HEK293 (cell line): ENCODE results near the gene C1orf52.

ENCODE experiments used
- CTCF ChIA-PET: fragments of 350-600 bp; formaldehyde crosslinking; extraction: SDS; loops from one replicate; lab custom pipeline; 2021; ENCODE audit warnings: antibody characterized with exemption; lab: Yijun Ruan, JAX
- POLR2A ChIA-PET: fragments of 300-600 bp; formaldehyde crosslinking; extraction: SDS; loops from one replicate; lab custom pipeline; 2020; ENCODE audit warnings: antibody characterized with exemption, inconsistent platforms; lab: Yijun Ruan, JAX
- H3K27ac ChIP-seq: fragments of 200-500 bp; sonication (Bioruptor generic); 2 replicates; pipeline ENCODE4 v1.5.1; 2014; ENCODE audit warnings: low read depth, low read length, control low read depth, inconsistent platforms; ENCODE audit errors: extremely low read depth
- H3K36me3 ChIP-seq, 2 experiments: fragments of 200-500 bp in 1 of 2; sonication (Bioruptor generic) in 1 of 2; 1 replicate in 1 of 2; 2 replicates in 1 of 2; pipeline ENCODE4 v1.5.1; 2014 to 2017; ENCODE audit warnings: inconsistent platforms in 2 of 2, low read length in 2 of 2; ENCODE audit not compliant: control insufficient read depth in 2 of 2, insufficient read depth in 1 of 2
- H3K4me1 ChIP-seq: fragments of 200-500 bp; sonication (Bioruptor generic); 2 replicates; pipeline ENCODE4 v1.5.1; 2014; ENCODE audit warnings: mild to moderate bottlenecking, low read length, inconsistent platforms; ENCODE audit not compliant: control insufficient read depth, insufficient read depth
- H3K4me3 ChIP-seq: 2 replicates; pipeline ENCODE4 v1.5.1; 2011; ENCODE audit warnings: low read depth, mild to moderate bottlenecking, control low read depth, low read length, moderate library complexity
- H3K9me3 ChIP-seq: fragments of 200-500 bp; sonication (Bioruptor generic); 2 replicates; pipeline ENCODE4 v1.5.1; 2014; ENCODE audit warnings: low read depth, low read length, inconsistent platforms; ENCODE audit not compliant: control insufficient read depth, insufficient read depth
- PRDM1 ChIP-seq: fragments of 450-650 bp; formaldehyde crosslinking; IDR thresholded peaks from 2 replicates; pipeline ENCODE4; 2016; ENCODE audit warnings: missing biosample characterization, missing genetic modification characterization
- PRDM6 ChIP-seq: fragments of 450-650 bp; formaldehyde crosslinking; IDR thresholded peaks from 2 replicates; pipeline ENCODE4 v1.5.1; 2017; ENCODE audit warnings: missing biosample characterization, missing genetic modification characterization
- SCRT1 ChIP-seq: fragments of 450-650 bp; formaldehyde crosslinking; IDR thresholded peaks from 2 replicates; pipeline ENCODE4 v1.5.1; 2016; ENCODE audit warnings: missing biosample characterization, missing genetic modification characterization, borderline replicate concordance
- SCRT2 ChIP-seq: fragments of 450-650 bp; formaldehyde crosslinking; IDR thresholded peaks from 2 replicates; pipeline ENCODE4 v1.5.1; 2016; ENCODE audit warnings: missing biosample characterization, missing genetic modification characterization
- TRIM28 ChIP-seq: IDR thresholded peaks from 2 replicates; pipeline ENCODE4 v1.6.1; 2011; ENCODE audit warnings: low read length, control low read depth, borderline replicate concordance
- ZNF146 ChIP-seq: fragments of 450-650 bp; formaldehyde crosslinking; IDR thresholded peaks from 2 replicates; pipeline ENCODE4 v1.5.1; 2016; ENCODE audit warnings: missing biosample characterization, missing genetic modification characterization
- ZNF350 ChIP-seq: fragments of 450-650 bp; formaldehyde crosslinking; IDR thresholded peaks from 2 replicates; pipeline ENCODE4 v1.5.0; 2017; ENCODE audit warnings: missing biosample characterization, mild to moderate bottlenecking, missing genetic modification characterization
- ZNF416 ChIP-seq: fragments of 450-650 bp; formaldehyde crosslinking; IDR thresholded peaks from 2 replicates; pipeline ENCODE4 v1.5.1; 2016; ENCODE audit warnings: missing biosample characterization, missing genetic modification characterization
- ZNF530 ChIP-seq: fragments of 450-650 bp; formaldehyde crosslinking; IDR thresholded peaks from 2 replicates; pipeline ENCODE4 v1.5.1; 2016; ENCODE audit warnings: low read depth, missing biosample characterization, missing genetic modification characterization
- ZNF548 ChIP-seq: fragments of 450-650 bp; formaldehyde crosslinking; IDR thresholded peaks from 2 replicates; pipeline ENCODE4 v1.5.1; 2016; ENCODE audit warnings: missing biosample characterization, missing genetic modification characterization
- ZNF571 ChIP-seq: fragments of 450-650 bp; formaldehyde crosslinking; IDR thresholded peaks from 2 replicates; pipeline ENCODE4 v1.5.0; 2017; ENCODE audit warnings: missing biosample characterization, missing genetic modification characterization
- ZNF629 ChIP-seq: fragments of 450-650 bp; formaldehyde crosslinking; IDR thresholded peaks from 2 replicates; pipeline ENCODE4 v1.5.1; 2017; ENCODE audit warnings: missing biosample characterization, missing genetic modification characterization
- ZNF707 ChIP-seq: fragments of 450-650 bp; formaldehyde crosslinking; IDR thresholded peaks from 2 replicates; pipeline ENCODE4 v1.5.1; 2016; ENCODE audit warnings: missing biosample characterization, missing genetic modification characterization
- TF ChIP-seq, protein P1 (sequence below): fragments of 450-650 bp; formaldehyde crosslinking; IDR thresholded peaks from 2 replicates; pipeline ENCODE4 v1.5.1; 2016; ENCODE audit warnings: missing biosample characterization, missing genetic modification characterization
- TF ChIP-seq, protein P2 (sequence below): fragments of 450-650 bp; formaldehyde crosslinking; IDR thresholded peaks from 2 replicates; pipeline ENCODE4 v1.5.1; 2016; ENCODE audit warnings: missing biosample characterization, missing genetic modification characterization

C1orf52 gene

GRCh38 chr1:85223334-85223733, 36.1 kb downstream of the C1orf52 start:
- Histone ChIP-seq H3K4me1 (peaks cover 14% of the 10 kb centered on the region), H3K27ac (no peak overlapping the region), H3K9me3 (no peaks in the 10 kb centered on the region), H3K4me3 (no peak overlapping the region), H3K36me3 (no peaks in the 10 kb centered on the region)
- ChIA-PET CTCF (interaction anchor here (1.0 to 1.7 kb wide), 3 partner anchors 12 to 33 kb away, joined by 3 to 7 read pairs (median 3); no protein-coding TSS in a partner anchor), POLR2A (no interaction called here)
- TF ChIP-seq PRDM1 = 0 out of 2 replicates have a peak, but pooled peaks have one; percentile 25
- TF ChIP-seq ZNF146 (tag by site-specific recombination) = 0 out of 2 replicates have a peak, but pooled peaks have one; percentile 18
- TF ChIP-seq ZNF629 (tag by site-specific recombination) = no peak
- no peak for TF ChIP-seq TRIM28

DNA sequence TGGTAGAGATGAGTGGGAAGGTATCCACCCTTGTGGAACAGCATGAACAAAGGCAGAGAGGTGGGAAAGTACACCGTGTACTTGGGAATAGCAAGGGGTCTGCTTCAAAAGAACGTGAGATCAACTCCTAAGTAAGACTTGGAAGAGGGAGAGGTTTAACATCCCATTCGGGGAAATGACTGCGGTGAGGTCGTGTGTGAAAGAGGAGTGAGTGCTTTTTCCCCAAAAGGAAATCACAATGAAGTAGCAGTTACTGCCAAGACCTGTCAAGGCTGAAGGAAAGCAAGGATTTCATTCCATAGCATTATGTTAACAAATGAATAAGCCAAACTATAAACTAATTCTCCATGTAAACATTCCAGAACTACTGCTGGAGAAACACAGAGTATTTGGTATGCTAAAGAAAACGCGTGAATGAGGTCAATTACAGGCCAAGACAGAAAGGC, 38.7 kb downstream of the C1orf52 start:
- Histone ChIP-seq H3K9me3 (no peaks in the 10 kb centered on the region), H3K36me3 (no peaks in the 10 kb centered on the region), H3K4me1 (peaks cover 14% of the 10 kb centered on the region), H3K4me3 (no peak overlapping the region), H3K27ac (no peak overlapping the region)
- POLR2A ChIA-PET = no interaction called here
- CTCF ChIA-PET = interaction anchor here (0.8 kb wide), 2 partner anchors 15 to 29 kb away, joined by 3 to 4 read pairs; no protein-coding TSS in a partner anchor
- TF ChIP-seq ZNF707 (tag by site-specific recombination) = no peak

GRCh38 chr1:85219853-85220610, 39.4 kb downstream of the C1orf52 start:
- TF ChIP-seq ZNF416 (tag by site-specific recombination) (no peak), SCRT1 (peak; percentile 67; the same call in 1 of the 2 replicates), SCRT2 (tag by site-specific recombination) (peak; percentile 72)
- TF ChIP-seq, all 188 proteins: peak for 2
- ChIA-PET CTCF (interaction anchor here (0.8 kb wide), 1 partner anchor 15 kb away, joined by 4 read pairs; no protein-coding TSS in a partner anchor), POLR2A (no interaction called here)
- Histone ChIP-seq H3K4me3 (no peak overlapping the region), H3K4me1 (peaks cover 6% of the 10 kb centered on the region; the same call in 1 of the 2 replicates), H3K9me3 (no peaks in the 10 kb centered on the region), H3K27ac (no peak overlapping the region), H3K36me3 (no peaks in the 10 kb centered on the region)

DNA sequence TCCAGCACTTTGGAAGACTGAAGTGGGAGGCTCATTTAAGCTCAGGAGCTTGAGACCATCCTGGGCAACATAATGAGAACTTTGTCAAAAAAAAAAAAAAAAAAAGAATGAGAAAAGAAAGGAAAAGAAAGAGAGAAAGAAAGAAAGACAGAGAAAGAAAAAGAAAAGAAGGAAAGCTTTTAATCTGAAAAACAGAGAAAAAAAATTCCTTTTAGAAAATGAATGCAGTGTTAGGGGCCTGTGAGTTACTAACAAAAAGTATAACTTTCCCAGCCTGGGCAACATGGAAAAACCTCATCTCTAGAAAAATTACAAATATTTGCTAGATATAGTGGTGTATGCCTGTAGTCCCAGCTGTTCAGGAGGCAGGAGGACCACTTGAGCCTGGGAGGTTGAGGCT, 42.8 kb downstream of the C1orf52 start:
- Histone ChIP-seq H3K4me1 (no peaks in the 10 kb centered on the region), H3K36me3 (no peaks in the 10 kb centered on the region), H3K27ac (no peak overlapping the region), H3K9me3 (no peaks in the 10 kb centered on the region), H3K4me3 (no peak overlapping the region)
- CTCF ChIA-PET = interaction anchor here (0.7 kb wide), 1 partner anchor 10 kb away, joined by 3 read pairs; no protein-coding TSS in a partner anchor
- POLR2A ChIA-PET = no interaction called here
- TF ChIP-seq ZNF548 (tag by site-specific recombination) = no peak
- TF ChIP-seq PRDM1 = peak; percentile 23; the same call in 1 of the 2 replicates

- POLR2A ChIA-PET = no interaction called here
- no peak overlapping the region for H3K4me3 ChIP-seq
- no peaks in the 10 kb centered on the region for H3K36me3 ChIP-seq
- H3K4me1 ChIP-seq = no peaks in the 10 kb centered on the region
- no peak overlapping the region for H3K27ac ChIP-seq
- no peaks in the 10 kb centered on the region for H3K9me3 ChIP-seq
- TF ChIP-seq ZNF548 (tag by site-specific recombination) = no peak
- no peak for TF ChIP-seq ZNF530
- no peak for TF ChIP-seq ZNF350 (tag by site-specific recombination)
- TF ChIP-seq, protein P1, sequence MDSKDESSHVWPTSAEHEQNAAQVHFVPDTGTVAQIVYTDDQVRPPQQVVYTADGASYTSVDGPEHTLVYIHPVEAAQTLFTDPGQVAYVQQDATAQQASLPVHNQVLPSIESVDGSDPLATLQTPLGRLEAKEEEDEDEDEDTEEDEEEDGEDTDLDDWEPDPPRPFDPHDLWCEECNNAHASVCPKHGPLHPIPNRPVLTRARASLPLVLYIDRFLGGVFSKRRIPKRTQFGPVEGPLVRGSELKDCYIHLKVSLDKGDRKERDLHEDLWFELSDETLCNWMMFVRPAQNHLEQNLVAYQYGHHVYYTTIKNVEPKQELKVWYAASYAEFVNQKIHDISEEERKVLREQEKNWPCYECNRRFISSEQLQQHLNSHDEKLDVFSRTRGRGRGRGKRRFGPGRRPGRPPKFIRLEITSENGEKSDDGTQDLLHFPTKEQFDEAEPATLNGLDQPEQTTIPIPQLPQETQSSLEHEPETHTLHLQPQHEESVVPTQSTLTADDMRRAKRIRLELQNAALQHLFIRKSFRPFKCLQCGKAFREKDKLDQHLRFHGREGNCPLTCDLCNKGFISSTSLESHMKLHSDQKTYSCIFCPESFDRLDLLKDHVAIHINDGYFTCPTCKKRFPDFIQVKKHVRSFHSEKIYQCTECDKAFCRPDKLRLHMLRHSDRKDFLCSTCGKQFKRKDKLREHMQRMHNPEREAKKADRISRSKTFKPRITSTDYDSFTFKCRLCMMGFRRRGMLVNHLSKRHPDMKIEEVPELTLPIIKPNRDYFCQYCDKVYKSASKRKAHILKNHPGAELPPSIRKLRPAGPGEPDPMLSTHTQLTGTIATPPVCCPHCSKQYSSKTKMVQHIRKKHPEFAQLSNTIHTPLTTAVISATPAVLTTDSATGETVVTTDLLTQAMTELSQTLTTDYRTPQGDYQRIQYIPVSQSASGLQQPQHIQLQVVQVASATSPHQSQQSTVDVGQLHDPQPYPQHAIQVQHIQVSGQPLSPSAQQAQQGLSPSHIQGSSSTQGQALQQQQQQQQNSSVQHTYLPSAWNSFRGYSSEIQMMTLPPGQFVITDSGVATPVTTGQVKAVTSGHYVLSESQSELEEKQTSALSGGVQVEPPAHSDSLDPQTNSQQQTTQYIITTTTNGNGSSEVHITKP (tag by site-specific recombination) = no peak
- peak; percentile 83 for TF ChIP-seq PRDM6 (tag by site-specific recombination)
- TF ChIP-seq ZNF571 (tag by site-specific recombination) = no peak
- TF ChIP-seq, protein P2, sequence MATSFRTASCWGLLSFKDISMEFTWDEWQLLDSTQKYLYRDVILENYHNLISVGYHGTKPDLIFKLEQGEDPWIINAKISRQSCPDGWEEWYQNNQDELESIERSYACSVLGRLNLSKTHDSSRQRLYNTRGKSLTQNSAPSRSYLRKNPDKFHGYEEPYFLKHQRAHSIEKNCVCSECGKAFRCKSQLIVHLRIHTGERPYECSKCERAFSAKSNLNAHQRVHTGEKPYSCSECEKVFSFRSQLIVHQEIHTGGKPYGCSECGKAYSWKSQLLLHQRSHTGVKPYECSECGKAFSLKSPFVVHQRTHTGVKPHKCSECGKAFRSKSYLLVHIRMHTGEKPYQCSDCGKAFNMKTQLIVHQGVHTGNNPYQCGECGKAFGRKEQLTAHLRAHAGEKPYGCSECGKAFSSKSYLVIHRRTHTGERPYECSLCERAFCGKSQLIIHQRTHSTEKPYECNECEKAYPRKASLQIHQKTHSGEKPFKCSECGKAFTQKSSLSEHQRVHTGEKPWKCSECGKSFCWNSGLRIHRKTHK (tag by site-specific recombination) = no peak
- CTCF ChIA-PET = interaction anchor here (0.6 to 0.9 kb wide), 2 partner anchors 106 to 1279 kb away, joined by 3 read pairs; no protein-coding TSS in a partner anchor
These were observed 44.8 kb downstream of the C1orf52 start for GRCh38 chr1:85214654-85215053.
